GM19455 (cell line): Measurements from ENCODE around the gene DOLPP1.

Experiments used
- ATAC-seq: cut with Tn5 transposase; IDR thresholded peaks from one replicate; pipeline ENCODE4 v1.9.1; 2021; ENCODE audit not compliant: unreplicated experiment

Gene DOLPP1

GRCh38 chr9:129063061-129063460, 17.9 kb upstream of the DOLPP1 start:
- ATAC-seq = no peak

- no peak for ATAC-seq
Observed at GRCh38 chr9:129064499-129064908, 16.4 kb upstream of the DOLPP1 start.

- no peak for ATAC-seq
Observed at GRCh38 chr9:129068110-129068509, 12.8 kb upstream of the DOLPP1 start.

GRCh38 chr9:129068990-129069861, 11.7 kb upstream of the DOLPP1 start:
- no peak for ATAC-seq

GRCh38 chr9:129069862-129070641, 10.9 kb upstream of the DOLPP1 start:
- ATAC-seq = no peak

DNA sequence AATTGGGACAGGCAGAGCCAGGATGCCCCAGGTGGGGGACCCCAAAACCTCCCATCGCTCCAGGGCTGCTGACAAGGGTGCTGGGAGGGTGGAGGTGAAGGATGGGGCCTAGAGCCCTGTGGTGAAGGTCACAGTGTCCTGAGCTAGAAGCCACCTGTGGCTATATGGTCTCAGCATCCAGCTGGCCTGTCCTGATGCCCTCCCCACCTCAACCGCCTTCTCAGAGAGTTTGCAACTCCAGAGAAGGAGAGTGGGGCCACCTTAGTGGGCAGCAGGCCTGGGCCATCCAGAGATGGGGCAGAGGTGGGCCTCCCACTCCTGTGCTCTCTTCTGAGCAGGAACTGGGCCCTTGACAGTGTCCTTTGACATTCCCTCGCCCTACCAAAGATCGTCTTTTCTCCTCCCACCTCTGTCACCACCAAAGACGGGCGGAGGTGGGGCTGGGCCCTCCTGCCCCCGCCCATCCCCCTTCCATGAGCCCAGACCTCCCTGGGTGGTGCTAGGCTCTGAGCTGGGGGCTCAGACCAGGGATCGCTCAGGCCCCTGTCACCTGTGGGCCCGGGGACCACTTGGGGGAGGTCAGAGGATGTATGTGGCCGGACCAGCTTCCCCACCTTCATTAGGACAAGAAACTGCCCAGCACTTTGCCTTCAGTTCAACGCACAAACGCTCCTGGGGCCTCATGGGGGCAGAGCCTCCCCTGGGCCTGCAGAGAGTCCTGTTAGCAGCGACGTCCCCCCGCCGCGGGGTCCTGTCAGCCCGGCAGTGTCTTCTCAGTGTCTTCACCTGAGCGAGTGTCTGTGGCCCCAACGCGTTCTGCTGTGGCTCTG, 10.0 kb upstream of the DOLPP1 start:
- ATAC-seq = no peak

- no peak for ATAC-seq
Observed at GRCh38 chr9:129071526-129072126, 9.3 kb upstream of the DOLPP1 start.

- no peak for ATAC-seq
Observed at GRCh38 chr9:129072171-129072570, 8.7 kb upstream of the DOLPP1 start.

DNA sequence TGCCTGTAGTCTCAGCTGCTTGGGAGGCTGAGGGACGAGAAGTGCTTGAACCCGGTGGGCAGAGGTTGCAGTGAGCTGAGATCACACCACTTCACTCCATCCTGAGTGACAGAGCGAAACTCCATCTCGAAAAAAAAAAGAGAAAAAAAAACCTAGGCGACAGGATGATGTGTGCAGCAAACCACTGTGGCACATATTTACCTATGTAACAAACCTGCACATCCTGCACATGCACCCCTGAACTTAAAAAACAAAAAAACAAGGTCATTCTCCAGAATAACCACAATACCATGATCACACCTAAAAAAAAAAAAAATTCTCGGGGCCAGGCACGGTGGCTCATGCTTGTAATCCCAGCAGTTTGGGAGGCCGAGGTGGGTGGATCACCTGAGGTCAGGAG, 7.5 kb upstream of the DOLPP1 start:
- no peak for ATAC-seq

- no peak for ATAC-seq
Observed at GRCh38 chr9:129074106-129074505, 6.8 kb upstream of the DOLPP1 start.

DNA sequence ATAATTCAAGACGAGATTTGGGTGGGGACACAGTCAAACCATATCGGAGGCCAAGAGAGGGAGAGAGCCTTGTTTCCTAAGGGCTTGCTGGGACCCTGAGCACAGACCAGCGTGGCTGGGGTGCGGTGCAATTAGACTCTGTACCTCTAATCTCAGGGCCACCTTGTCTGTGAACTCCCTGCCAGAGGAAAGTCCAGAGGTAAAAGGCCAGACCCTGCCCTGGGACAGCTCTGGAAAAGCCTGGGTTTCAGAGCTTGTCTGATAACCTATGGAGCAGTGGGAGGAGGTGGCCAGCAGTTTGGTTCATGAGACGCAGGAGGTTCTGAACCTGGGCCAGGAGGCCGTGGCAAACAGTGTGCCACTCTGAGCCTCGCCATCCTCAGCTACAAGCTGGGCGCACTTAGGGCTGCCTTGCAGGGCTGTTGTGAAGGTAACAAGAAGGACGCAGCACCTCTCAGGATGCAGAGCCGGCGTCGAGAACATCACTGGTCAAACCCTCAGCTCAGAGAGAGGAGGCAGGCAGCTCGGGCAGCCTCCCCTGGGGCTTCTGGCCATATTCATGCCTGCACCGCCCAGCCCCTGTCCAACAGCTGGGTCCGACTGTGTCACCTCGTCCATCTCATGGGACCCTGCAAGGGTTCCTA, 4.8 kb upstream of the DOLPP1 start:
- ATAC-seq = no peak

GRCh38 chr9:129076640-129077037, 4.3 kb upstream of the DOLPP1 start:
- ATAC-seq = no peak

DNA sequence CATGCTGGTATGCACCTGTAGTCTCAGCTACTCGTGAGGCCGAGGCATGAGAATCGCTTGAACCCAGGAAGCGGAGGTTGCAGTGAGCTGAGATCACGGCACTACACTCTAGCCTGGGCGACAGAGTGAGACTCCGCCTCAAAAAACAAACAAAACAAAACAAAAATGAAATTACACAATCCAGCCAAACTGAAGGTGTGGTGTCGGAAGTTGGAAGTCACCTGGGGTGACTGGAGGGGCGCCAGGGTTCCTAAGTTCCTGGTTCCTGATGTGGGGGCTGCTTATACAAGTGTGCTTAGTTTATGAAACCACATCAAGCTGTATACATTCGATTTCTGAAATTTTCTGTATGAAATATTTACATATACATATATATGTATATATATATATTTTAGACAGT, 3.7 kb upstream of the DOLPP1 start:
- no peak for ATAC-seq

DNA sequence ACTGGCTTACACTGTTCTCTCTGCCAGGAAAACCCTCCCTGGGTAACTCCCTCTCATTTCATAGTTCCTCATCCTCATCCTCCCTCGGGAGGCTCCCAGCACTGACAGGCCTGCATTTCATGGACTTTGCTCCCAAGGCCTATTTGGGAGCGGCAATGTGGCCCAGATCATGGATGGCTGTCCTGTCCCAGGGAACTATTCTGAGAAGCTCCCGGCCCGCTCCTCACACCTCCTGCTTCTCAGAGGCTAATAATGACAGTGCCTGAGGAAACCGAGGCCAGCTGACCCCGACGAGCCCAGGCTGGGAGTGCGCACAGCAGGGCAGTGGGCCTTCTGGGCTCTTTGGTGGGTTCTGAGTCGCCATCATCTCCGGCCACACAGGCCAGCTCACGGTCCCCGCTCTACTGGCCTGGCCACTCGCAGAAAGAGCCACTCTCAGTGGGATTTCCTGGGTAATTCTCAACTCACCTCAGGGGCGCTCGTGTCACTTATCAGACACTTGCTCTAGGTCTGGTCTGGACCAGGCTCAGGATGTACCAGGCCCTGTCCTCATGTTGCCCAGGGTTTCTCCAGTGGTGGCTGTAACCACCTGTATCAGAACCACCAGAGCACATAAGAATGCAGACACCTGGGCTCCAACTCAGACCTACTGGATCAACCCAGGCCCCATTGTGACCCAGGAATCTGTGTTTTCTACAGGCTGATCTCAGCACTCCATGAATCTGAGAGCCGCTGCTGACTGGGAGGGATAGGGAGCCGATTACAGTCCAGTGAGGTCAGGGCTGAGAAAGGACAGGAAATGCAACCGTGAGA, 2.0 kb upstream of the DOLPP1 start:
- no peak for ATAC-seq

GRCh38 chr9:129079829-129080228, 1.1 kb upstream of the DOLPP1 start:
- ATAC-seq = no peak

DNA sequence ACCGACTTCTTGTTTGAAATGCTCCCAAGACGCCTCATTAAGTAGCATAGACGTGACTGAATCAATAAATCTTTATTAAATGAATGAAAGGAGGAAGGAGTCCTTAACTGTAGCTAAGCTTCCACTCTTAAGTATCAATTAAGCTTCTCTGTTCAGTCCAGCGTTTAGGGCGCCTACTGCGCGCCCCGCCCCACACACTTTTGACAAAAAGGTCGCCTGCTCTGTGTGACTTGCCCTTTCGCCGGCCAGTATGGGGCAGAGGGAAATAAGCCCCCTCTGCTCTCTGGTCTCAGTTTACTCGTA, 662 bp upstream of the DOLPP1 start:
- ATAC-seq = no peak

DNA sequence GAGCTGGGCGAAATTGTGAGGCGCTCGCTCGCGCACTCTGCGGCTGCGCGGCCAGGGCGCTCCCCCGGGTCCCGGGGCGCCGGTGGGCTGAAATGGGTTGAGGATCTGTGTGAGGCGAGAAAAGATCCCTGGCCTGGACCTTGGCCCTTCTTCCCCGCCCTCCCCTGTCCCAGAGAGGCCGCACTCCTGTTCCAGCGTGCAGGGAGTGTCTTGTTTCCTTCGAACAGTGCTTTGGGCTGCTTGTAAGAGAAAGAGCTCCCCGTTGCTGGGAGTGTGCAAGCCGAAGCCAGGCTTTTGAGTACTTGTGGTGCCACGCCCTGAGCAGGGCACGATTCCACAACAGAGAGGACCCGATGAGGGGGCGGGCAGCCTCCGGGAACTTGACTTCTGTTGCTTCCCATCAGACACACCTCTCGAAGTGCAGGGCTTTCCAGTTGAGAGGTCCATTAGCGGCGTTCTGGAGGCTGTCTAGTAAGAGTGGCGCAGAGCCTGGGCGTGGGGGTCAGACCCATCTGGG, 535 bp downstream of the DOLPP1 start:
- ATAC-seq = no peak

- no peak for ATAC-seq
Observed at GRCh38 chr9:129084087-129084486, 3.2 kb downstream of the DOLPP1 start.

DNA sequence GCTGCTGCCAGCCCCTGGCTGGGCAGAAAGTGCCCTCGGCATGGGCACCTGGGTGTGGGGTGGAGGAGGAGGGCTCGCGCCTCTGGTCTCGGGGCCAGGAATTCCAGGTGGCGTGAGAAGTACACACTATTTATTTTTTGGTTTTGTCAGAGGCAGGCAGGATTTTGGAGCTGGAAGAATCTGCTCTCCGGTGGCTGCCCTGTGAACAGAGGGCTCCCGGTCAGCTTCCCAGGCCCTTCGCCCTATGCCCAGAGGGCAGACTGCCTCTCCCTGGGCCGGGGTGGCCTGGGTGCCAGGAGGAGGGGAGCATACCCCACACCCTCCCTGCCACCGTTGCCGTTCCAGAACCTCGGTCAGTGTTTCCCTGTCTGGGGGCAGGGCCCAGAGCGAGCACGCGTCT, 8.3 kb downstream of the DOLPP1 start:
- no peak for ATAC-seq
